A549 (cell line): ENCODE measurements around the gene NRG3. TPM values are rescaled to one million over a fixed set of nuclear protein-coding genes. Genes with fewer than 3 reads are reported as not detected.

Source experiments
- ATAC-seq, 2 experiments: fragments of 200-7000 bp in 1 of 2; fragments of >200 bp in 1 of 2; cut with Nextera tagmentation in 1 of 2; cut with Tn5 transposase in 1 of 2; 3 replicates each; pipeline versions ENCODE4 v1.8.0 to v1.9.1; 2018 to 2020; ENCODE audit warnings: mild to moderate bottlenecking in 1 of 2, moderate library complexity in 1 of 2
- CTCF ChIA-PET: fragments of 300-600 bp; sonication (Branson Sonifier 250); formaldehyde crosslinking; extraction: SDS; loops from one replicate; lab custom pipeline; 2021; ENCODE audit warnings: antibody characterized with exemption, inconsistent platforms; lab: Yijun Ruan, JAX
- POLR2A ChIA-PET: fragments of 350-600 bp; formaldehyde crosslinking; extraction: SDS; loops from one replicate; lab custom pipeline; 2021; ENCODE audit warnings: antibody characterized with exemption, inconsistent platforms; lab: Yijun Ruan, JAX
- DNase-seq, 2 experiments: peaks; one replicate each; pipeline versions ENCODE4 v3.0.0 to v3.0.0-alpha.2; 2011 to 2016; ENCODE audit warnings: low read depth in 1 of 2, low spot score in 1 of 2
- FAIRE-seq: peaks from 2 replicates; lab custom pipeline; 2011; peaks lifted over from hg19 to GRCh38; lab: Jason Lieb, UNC
- H3K27ac ChIP-seq, 2 experiments: fragments of >200 bp; sonication (Bioruptor Twin); formaldehyde crosslinking; 3 replicates each; pipeline ENCODE4 v1.5.1; 2016 to 2017
- H3K4me1 ChIP-seq: fragments of >200 bp; sonication (Bioruptor Twin); formaldehyde crosslinking; 3 replicates; pipeline ENCODE4 v1.6.1; 2016
- H3K4me2 ChIP-seq: fragments of >200 bp; sonication (Bioruptor Twin); formaldehyde crosslinking; 3 replicates; pipeline ENCODE4 v1.6.1; 2016
- H3K4me3 ChIP-seq: fragments of >200 bp; sonication (Bioruptor Twin); formaldehyde crosslinking; 3 replicates; pipeline ENCODE4 v1.5.1; 2016
- H3K9me3 ChIP-seq: fragments of >200 bp; sonication (Bioruptor Twin); formaldehyde crosslinking; 3 replicates; pipeline ENCODE4 v1.6.1; 2016
- CBX8 ChIP-seq: fragments of 200-600 bp; sonication (generic); IDR thresholded peaks from 2 replicates; pipeline ENCODE4 v1.6.1; 2016
- CTCF ChIP-seq: fragments of >200 bp; sonication (Bioruptor Twin); formaldehyde crosslinking; IDR thresholded peaks from 3 replicates; pipeline ENCODE4 v1.5.1; 2016
- E2F6 ChIP-seq: IDR thresholded peaks from 2 replicates; pipeline ENCODE4 v1.6.1; 2012; ENCODE audit warnings: low read depth, borderline replicate concordance
- EHF ChIP-seq: fragments of 250-450 bp; sonication (Bioruptor Pico); IDR thresholded peaks from 2 replicates; pipeline ENCODE4 v1.5.0; 2020; ENCODE audit warnings: mild to moderate bottlenecking
- EHMT2 ChIP-seq: fragments of 200-600 bp; sonication (generic); IDR thresholded peaks from 2 replicates; pipeline ENCODE4 v1.6.1; 2016; ENCODE audit warnings: antibody characterized with exemption, low read depth, mild to moderate bottlenecking, moderate library complexity
- ESRRA ChIP-seq: fragments of 150-350 bp; IDR thresholded peaks from 2 replicates; pipeline ENCODE4 v1.6.1; 2014; ENCODE audit warnings: mild to moderate bottlenecking, low read length, borderline replicate concordance
- HDAC2 ChIP-seq: fragments of 200-600 bp; sonication (generic); IDR thresholded peaks from 2 replicates; pipeline ENCODE4 v1.6.1; 2016
- HES2 ChIP-seq: fragments of >200 bp; sonication (Bioruptor Twin); formaldehyde crosslinking; IDR thresholded peaks from 2 replicates; pipeline ENCODE4 v1.6.1; 2016
- HEYL ChIP-seq: fragments of 250-450 bp; sonication (Bioruptor Pico); IDR thresholded peaks from 2 replicates; pipeline ENCODE4 v1.8.0; 2021; ENCODE audit warnings: mild to moderate bottlenecking, moderate library complexity
- HOXB13 ChIP-seq: fragments of 250-450 bp; sonication (Bioruptor Pico); IDR thresholded peaks from 2 replicates; pipeline ENCODE4 v1.5.0; 2020; ENCODE audit warnings: low read depth, mild to moderate bottlenecking, moderate library complexity
- HOXB5 ChIP-seq: fragments of 250-450 bp; sonication (Bioruptor Pico); IDR thresholded peaks from 2 replicates; pipeline ENCODE4 v1.5.0; 2020; ENCODE audit warnings: mild to moderate bottlenecking, moderate library complexity
- JUNB ChIP-seq: fragments of >200 bp; sonication (Bioruptor Twin); formaldehyde crosslinking; IDR thresholded peaks from 2 replicates; pipeline ENCODE4 v1.6.1; 2016
- KDM5A ChIP-seq: fragments of 200-600 bp; sonication (generic); IDR thresholded peaks from 2 replicates; pipeline ENCODE4 v1.6.1; 2016; ENCODE audit warnings: antibody characterized with exemption, mild to moderate bottlenecking
- MAX ChIP-seq: IDR thresholded peaks from 2 replicates; pipeline ENCODE4 v1.6.1; 2012
- MAZ ChIP-seq: fragments of 150-350 bp; IDR thresholded peaks from 2 replicates; pipeline ENCODE4 v1.6.1; 2014; ENCODE audit warnings: antibody characterized with exemption, low read depth, low read length, borderline replicate concordance
- NFE2L2 ChIP-seq: fragments of 150-350 bp; conservative IDR thresholded peaks from 2 replicates; pipeline ENCODE4 v1.6.1; 2014; ENCODE audit warnings: low read length
- PHF8 ChIP-seq: fragments of 200-600 bp; sonication (generic); IDR thresholded peaks from 2 replicates; pipeline ENCODE4 v1.6.1; 2016; ENCODE audit warnings: low read depth, mild to moderate bottlenecking, antibody characterized with exemption, moderate library complexity, borderline replicate concordance
- POLR2A ChIP-seq: IDR thresholded peaks from 2 replicates; pipeline ENCODE4 v1.6.1; 2012; ENCODE audit warnings: mild to moderate bottlenecking, low read length
- RAD21 ChIP-seq, 2 experiments: fragments of >200 bp in 1 of 2; sonication (Bioruptor Twin) in 1 of 2; formaldehyde crosslinking in 1 of 2; IDR thresholded peaks in 1 of 2; conservative IDR thresholded peaks in 1 of 2; 2 replicates in 1 of 2; 3 replicates in 1 of 2; pipeline ENCODE4 v1.6.1; 2012 to 2018; ENCODE audit warnings: inconsistent platforms in 1 of 2
- RARB ChIP-seq: fragments of 250-450 bp; sonication (Bioruptor Pico); IDR thresholded peaks from 2 replicates; pipeline ENCODE4 v1.8.0; 2021; ENCODE audit warnings: mild to moderate bottlenecking, moderate library complexity
- RCOR1 ChIP-seq: fragments of 150-350 bp; IDR thresholded peaks from 2 replicates; pipeline ENCODE4 v1.6.1; 2014; ENCODE audit warnings: antibody characterized with exemption, low read length, low read depth
- RNF2 ChIP-seq: fragments of 200-600 bp; sonication (generic); IDR thresholded peaks from 2 replicates; pipeline ENCODE4 v1.6.1; 2016; ENCODE audit warnings: low read depth, mild to moderate bottlenecking, antibody characterized with exemption, moderate library complexity, borderline replicate concordance
- SMC3 ChIP-seq: fragments of >200 bp; sonication (Bioruptor Twin); formaldehyde crosslinking; IDR thresholded peaks from 3 replicates; pipeline ENCODE4 v1.6.1; 2018; ENCODE audit warnings: inconsistent platforms
- TFCP2L1 ChIP-seq: fragments of 250-450 bp; sonication (Bioruptor Pico); IDR thresholded peaks from 2 replicates; pipeline ENCODE4 v1.5.0; 2021; ENCODE audit warnings: mild to moderate bottlenecking
- ZC3H11A ChIP-seq: fragments of 450-650 bp; IDR thresholded peaks from 2 replicates; pipeline ENCODE4 v1.6.1; 2014; ENCODE audit warnings: antibody characterized with exemption, mild to moderate bottlenecking
- ZFP36 ChIP-seq: fragments of 450-650 bp; IDR thresholded peaks from 2 replicates; pipeline ENCODE4 v1.6.1; 2014; ENCODE audit warnings: borderline replicate concordance; ENCODE audit not compliant: partially characterized antibody
- ZSCAN20 ChIP-seq: fragments of 250-450 bp; sonication (Bioruptor Pico); IDR thresholded peaks from 2 replicates; pipeline ENCODE4 v1.8.0; 2022; ENCODE audit warnings: mild to moderate bottlenecking, moderate library complexity
- WGBS: methylation state at CpG from one replicate; pipeline ENCODE4 v1.1.6; 2017; ENCODE audit errors: missing lambda C conversion rate; 5-methylcytosine and 5-hydroxymethylcytosine counted together
- polyA plus RNA-seq, 4 experiments: library from polyadenylated mRNA; depleted of rRNA in 3 of 4; stranded (reverse); fragments of >200 nt; fragmentation: RNase III in 1 of 4; extraction: RNeasy Plus Mini Kit Qiagen cat#74134 plus additional on column Dnase treatment in 1 of 4; gene quantifications; 2 replicates in 3 of 4; 3 replicates in 1 of 4; pipeline ENCODE4 v1.2.3, GENCODE V29; 2011 to 2017

Gene NRG3
- polyA plus RNA-seq, 2 of the 4 experiments (the other 2 are of a cell fraction) = not detected

GRCh38 chr10:81838950-81839349, 36.0 kb upstream of the NRG3 start:
- DNase-seq = no peak
- Histone ChIP-seq H3K4me1 (no peaks in the 10 kb centered on the region), H3K4me2 (no peak overlapping the region), H3K9me3 (no peaks in the 10 kb centered on the region), H3K4me3 (no peak overlapping the region), H3K27ac (no peak overlapping the region)
- TF ChIP-seq CTCF (0 out of 3 replicates have a peak, but pooled peaks have one; percentile 5), RAD21 (conservative IDR thresholded peaks at IDR 0.05 in 1 of 2, IDR thresholded peaks at IDR 0.05 in 1 of 2) (peak in 1 of 2 experiments; percentile 28; a peak in 1 of 5 replicates), ZSCAN20 (CRISPR knock-in tag) (no peak), ZC3H11A (no peak), SMC3 (no peak)
- no peak for ATAC-seq
- ChIA-PET CTCF (interaction anchor here (0.8 kb wide), 1 partner anchor 34 kb away, joined by 4 read pairs; no protein-coding TSS in a partner anchor), POLR2A (no interaction called here)
- no peak for FAIRE-seq

DNA sequence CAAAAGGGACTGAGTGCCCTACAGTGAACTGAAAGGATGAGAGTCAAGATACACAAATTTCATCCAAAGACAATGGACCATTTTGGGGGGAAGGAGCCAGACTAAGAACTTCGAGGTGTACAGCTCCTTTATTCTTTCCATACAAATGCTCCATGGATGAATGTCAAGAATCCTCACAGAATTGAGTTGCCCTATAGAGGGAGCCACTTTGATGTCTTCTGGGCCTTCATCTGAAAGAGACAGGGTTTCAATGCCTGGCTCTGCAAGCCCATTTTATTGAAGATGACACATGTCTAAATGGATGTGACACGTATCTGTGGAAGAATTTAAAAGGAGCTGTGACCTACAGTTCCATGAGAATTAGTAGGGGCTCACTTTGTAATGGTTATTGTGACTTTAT, 32.0 kb upstream of the NRG3 start:
- WGBS = 2% methylated on average over 2 of the region's 2 CpGs
- no peaks in the 10 kb centered on the region for H3K4me1 ChIP-seq
- no peak overlapping the region for H3K4me2 ChIP-seq
- CTCF ChIA-PET = no interaction called here
- no peaks in the 10 kb centered on the region for H3K9me3 ChIP-seq
- POLR2A ChIA-PET = no interaction called here
- no peak overlapping the region for H3K4me3 ChIP-seq
- ATAC-seq (no peak), FAIRE-seq (no peak), DNase-seq (peak in 1 of 2 experiments; percentile 1)
- H3K27ac ChIP-seq = no peak overlapping the region
- TF ChIP-seq ZFP36 (no peak), ESRRA (no peak), HEYL (no peak), PHF8 (no peak), CBX8 (no peak), JUNB (no peak), ZSCAN20 (CRISPR knock-in tag) (no peak), HES2 (no peak), EHMT2 (no peak), HDAC2 (no peak), RCOR1 (no peak), TFCP2L1 (CRISPR knock-in tag) (no peak), NFE2L2 (no peak), MAZ (no peak), EHF (CRISPR knock-in tag) (no peak), HOXB13 (CRISPR knock-in tag) (no peak), SMC3 (no peak)

DNA sequence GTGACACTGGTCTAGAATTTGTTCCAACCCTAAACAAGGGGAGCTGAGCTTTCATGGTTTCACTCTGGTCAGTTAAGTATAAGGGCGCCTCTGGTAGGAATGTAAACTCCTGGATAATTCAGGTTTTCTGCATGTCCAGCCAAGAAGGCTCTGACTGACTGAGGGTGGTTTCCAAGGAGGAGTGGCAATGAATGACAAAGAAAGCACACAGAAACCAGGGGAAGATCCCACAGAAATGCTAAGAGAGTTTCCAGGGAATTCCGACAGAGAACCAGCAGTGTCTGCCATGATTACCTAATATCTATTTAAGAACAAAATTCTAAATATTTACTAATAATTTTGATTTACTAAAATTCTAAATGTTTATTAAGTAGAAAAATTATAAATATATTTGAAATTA, 27.3 kb upstream of the NRG3 start:
- no peak for DNase-seq
- FAIRE-seq = no peak
- Histone ChIP-seq H3K4me3 (no peak overlapping the region), H3K9me3 (no peaks in the 10 kb centered on the region), H3K4me1 (no peaks in the 10 kb centered on the region), H3K4me2 (no peak overlapping the region), H3K27ac (no peak overlapping the region)
- POLR2A ChIA-PET = no interaction called here
- ATAC-seq = no peak
- WGBS = 8% methylated on average over 2 of the region's 2 CpGs
- no peak for TF ChIP-seq HDAC2
- TF ChIP-seq KDM5A = no peak
- TF ChIP-seq POLR2A = no peak
- TF ChIP-seq MAX = no peak
- no peak for TF ChIP-seq RNF2
- TF ChIP-seq HOXB5 (CRISPR knock-in tag) = no peak
- TF ChIP-seq E2F6 = no peak
- TF ChIP-seq RARB (CRISPR knock-in tag) = no peak
- CTCF ChIA-PET = interaction anchor here (0.7 kb wide), 1 partner anchor 35 kb away, joined by 3 read pairs; no protein-coding TSS in a partner anchor
